ENCODE results near the gene PSTPIP2. TPM values are rescaled to one million over a fixed set of nuclear protein-coding genes. Genes with fewer than 3 reads are reported as not detected.

PSTPIP2 gene
- total and polyA plus RNA-seq, 9 of the 15 experiments (the other 6 are each of a cell fraction or from before 2014, with no cell fraction given) = 14.0 to 45.7 (median 27.1) TPM

DNA sequence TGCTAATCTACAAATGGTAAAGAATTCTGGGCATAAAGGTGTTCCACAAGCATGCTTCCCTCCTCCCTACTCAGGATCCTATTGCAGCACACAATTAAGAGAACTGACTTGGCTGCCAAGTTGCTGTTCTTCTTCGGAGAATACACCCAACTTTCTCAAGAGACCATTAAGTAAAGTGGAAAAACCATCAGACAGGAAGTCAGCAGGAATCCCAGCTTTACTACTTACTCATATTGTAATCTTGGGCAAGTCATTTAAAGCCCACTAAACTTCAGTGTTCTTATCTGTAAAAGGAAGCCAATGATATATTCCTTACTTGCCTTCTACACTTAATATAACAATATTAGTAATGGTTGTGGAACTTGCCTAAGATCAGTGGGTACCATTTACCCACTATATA lies 37.8 kb downstream of the PSTPIP2 start:
- Histone ChIP-seq H4K20me1 (replicated peaks; ENCODE audit: control insufficient read depth, insufficient read depth, low read length) (no peaks in the 10 kb centered on the region), H3K9ac (ENCODE audit: insufficient read depth in 1 of 2, low read depth in 2 of 2, low read length in 2 of 2) (no peak overlapping the region), H3K36me3 (ENCODE audit: control insufficient read depth, insufficient read depth, low read length) (peaks cover 34% of the 10 kb centered on the region; the same call in 2 of the 3 replicates), H3K27ac (ENCODE audit: extremely low read depth, low read depth, low read length) (no peak overlapping the region), H3K4me3 (no peak overlapping the region), H3K9me3 (replicated peaks; ENCODE audit: control insufficient read depth, insufficient read depth, low read depth, low read length) (no peaks in the 10 kb centered on the region), H3K79me2 (ENCODE audit: control insufficient read depth, insufficient read depth, low read length) (no peaks in the 10 kb centered on the region), H3K4me2 (ENCODE audit: insufficient read depth, low read length) (no peak overlapping the region), H3K27me3 (ENCODE audit: control insufficient read depth in 2 of 2, insufficient read depth in 2 of 2, low read length in 2 of 2) (no peaks in the 10 kb centered on the region), H3K4me1 (replicated peaks in 1 of 2; ENCODE audit: control insufficient read depth in 2 of 2, insufficient read depth in 2 of 2, low read length in 2 of 2) (peaks cover 0 to under 1% of the 10 kb centered on the region in 2 experiments; a peak in 2 of 5 replicates), H3K9me1 (ENCODE audit: control insufficient read depth, insufficient read depth, low read length) (no peaks in the 10 kb centered on the region), H2AFZ (ENCODE audit: low read depth, low read length) (no peak overlapping the region)
- intact Hi-C loops (cut with micrococcal nuclease) (no loop called here), in situ Hi-C loops (cut with MboI) (no loop called here)
- no TSS peak for BruUV-seq (replicated peaks)
- FAIRE-seq = no peak
- no peak for DNase-seq (ENCODE audit: extremely low read depth in 1 of 4, low spot score in 3 of 4)
- TF ChIP-seq, protein P1, sequence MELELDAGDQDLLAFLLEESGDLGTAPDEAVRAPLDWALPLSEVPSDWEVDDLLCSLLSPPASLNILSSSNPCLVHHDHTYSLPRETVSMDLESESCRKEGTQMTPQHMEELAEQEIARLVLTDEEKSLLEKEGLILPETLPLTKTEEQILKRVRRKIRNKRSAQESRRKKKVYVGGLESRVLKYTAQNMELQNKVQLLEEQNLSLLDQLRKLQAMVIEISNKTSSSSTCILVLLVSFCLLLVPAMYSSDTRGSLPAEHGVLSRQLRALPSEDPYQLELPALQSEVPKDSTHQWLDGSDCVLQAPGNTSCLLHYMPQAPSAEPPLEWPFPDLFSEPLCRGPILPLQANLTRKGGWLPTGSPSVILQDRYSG (tag; conservative IDR thresholded peaks at IDR 0.05; ENCODE audit: low read depth) = no peak
- TF ChIP-seq FUS (optimal IDR thresholded peaks at IDR 0.05; ENCODE audit: low read depth, low read length) = no peak
- no peak for TF ChIP-seq SIX5 (IDR thresholded peaks at IDR 0.05; ENCODE audit: borderline replicate concordance in 1 of 2, insufficient read depth in 1 of 2, low read depth in 1 of 2, low read length in 2 of 2)
- no peak for TF ChIP-seq ZNF232 (CRISPR knock-in tag; IDR thresholded peaks at IDR 0.05)
- TF ChIP-seq SLC30A9 (CRISPR knock-in tag; IDR thresholded peaks at IDR 0.05) = no peak
- TF ChIP-seq MEIS2 (IDR thresholded peaks at IDR 0.05; ENCODE audit: partially characterized antibody) = no peak
- no peak for ATAC-seq
- CTCF ChIA-PET (ENCODE audit: low intra/inter-chr PET ratio) = no interaction called here
- POLR2A ChIA-PET = no interaction called here
- WGBS (ENCODE audit: insufficient coverage, low coverage, missing lambda C conversion rate) = 62% methylated on average over 1 of the region's 1 CpG
